Measurements from ENCODE around the gene ATXN7L3B.

GRCh38 chr12:74538491-74539258 is 1.0 kb downstream of the ATXN7L3B start:
- TF ChIP-seq CTCF (IDR thresholded peaks at IDR 0.05) (no peak), POLR2A (IDR thresholded peaks at IDR 0.05) (no peak)

Measured in thyroid gland (tissue), 4 donors.